GM12874 (cell line): ENCODE measurements around the gene GFER.

Source experiments
- TF ChIP-seq, protein P1 (sequence below): IDR thresholded peaks from 2 replicates; pipeline ENCODE4 v1.5.1; 2011; ENCODE audit warnings: low read depth, mild to moderate bottlenecking, control low read depth, low read length, moderate library complexity; ENCODE audit not compliant: insufficient read depth

Gene GFER

GRCh38 chr16:2007081-2007836 lies 23.3 kb downstream of the GFER start:
- TF ChIP-seq, protein P1, sequence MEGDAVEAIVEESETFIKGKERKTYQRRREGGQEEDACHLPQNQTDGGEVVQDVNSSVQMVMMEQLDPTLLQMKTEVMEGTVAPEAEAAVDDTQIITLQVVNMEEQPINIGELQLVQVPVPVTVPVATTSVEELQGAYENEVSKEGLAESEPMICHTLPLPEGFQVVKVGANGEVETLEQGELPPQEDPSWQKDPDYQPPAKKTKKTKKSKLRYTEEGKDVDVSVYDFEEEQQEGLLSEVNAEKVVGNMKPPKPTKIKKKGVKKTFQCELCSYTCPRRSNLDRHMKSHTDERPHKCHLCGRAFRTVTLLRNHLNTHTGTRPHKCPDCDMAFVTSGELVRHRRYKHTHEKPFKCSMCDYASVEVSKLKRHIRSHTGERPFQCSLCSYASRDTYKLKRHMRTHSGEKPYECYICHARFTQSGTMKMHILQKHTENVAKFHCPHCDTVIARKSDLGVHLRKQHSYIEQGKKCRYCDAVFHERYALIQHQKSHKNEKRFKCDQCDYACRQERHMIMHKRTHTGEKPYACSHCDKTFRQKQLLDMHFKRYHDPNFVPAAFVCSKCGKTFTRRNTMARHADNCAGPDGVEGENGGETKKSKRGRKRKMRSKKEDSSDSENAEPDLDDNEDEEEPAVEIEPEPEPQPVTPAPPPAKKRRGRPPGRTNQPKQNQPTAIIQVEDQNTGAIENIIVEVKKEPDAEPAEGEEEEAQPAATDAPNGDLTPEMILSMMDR: no peak

DNA sequence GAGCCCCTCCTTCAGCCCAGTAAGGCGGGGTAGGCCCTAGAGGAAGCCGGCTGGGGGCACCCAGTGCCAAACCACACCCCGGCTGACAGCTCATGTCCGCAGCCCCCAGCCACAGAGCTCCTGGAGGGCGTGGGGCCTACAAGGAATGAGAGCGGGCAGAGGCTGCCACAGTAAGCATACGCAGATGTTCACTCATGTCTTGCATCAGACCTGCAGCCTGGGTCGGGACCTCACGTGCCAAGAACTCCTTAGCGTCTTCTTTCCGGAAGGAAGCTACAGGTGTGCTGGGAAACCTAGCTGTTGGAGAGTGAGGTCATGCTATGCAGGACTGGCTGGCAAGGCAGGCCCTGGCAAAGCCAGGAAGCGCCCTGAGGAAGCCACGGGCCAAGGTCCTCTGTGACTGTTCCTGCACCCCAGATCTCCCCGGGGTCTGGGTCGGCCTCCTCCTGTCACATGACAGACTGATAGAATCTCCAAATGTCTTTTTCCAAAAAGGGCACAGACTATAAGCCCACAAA lies 24.1 kb downstream of the GFER start:
- TF ChIP-seq, protein P1: no peak

DNA sequence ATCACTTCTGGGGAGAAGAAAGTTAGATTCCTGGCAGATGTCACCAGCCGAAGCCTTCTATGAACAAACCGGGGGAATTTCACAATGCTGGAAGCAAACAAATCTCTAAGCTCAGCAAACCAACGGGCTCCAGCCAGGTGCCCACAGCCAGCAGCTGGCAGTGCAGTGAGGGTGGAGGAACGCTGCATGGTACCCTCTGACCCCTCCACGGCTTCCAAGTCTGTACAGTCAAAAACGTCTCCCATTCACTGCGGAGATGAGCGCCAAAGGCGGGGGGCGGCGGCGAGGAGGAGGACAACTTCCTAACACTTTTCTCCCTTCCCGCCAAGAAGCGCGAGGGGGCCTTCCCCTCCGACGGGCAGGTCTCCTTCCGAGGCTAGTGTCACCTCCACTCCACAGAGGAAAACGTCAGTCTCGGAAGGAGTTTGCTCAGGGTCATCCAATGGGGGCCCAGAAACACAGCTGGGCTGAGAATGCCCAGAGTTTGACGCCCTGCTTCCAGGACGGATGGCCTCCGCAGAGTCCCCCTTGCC lies 24.7 kb downstream of the GFER start:
- TF ChIP-seq, protein P1: no peak

- TF ChIP-seq, protein P1: no peak
Observed at GRCh38 chr16:2009164-2009711, 25.2 kb downstream of the GFER start.

- TF ChIP-seq, protein P1: no peak; the same call in 1 of the 2 replicates
Observed at GRCh38 chr16:2009791-2010510, 26.0 kb downstream of the GFER start, which contains the start of gene ZNF598. Gene ZNF598, minus strand, starts transcription at chr16:2009821.

DNA sequence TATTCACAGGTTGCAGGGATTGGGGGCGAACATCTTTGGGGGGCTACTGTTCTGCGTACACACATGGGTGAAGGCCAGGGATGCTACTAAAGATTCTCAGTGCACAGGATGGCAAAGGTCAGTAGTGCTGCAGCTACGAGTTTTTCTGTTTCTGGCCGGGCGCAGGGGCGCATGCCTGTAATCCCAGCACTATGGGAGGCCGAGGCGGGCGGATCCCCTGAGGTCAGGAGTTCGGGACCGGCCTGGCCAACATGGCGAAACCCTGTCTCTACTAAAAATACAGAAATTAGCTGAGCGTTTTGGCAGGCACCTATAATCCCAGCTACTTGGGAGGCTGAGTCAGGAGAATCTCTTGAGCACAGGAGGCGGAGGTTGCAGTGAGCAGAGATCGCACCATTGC lies 29.5 kb downstream of the GFER start:
- TF ChIP-seq, protein P1: no peak
